ENCODE data around the gene ADGRG3.

The ADGRG3 gene

DNA sequence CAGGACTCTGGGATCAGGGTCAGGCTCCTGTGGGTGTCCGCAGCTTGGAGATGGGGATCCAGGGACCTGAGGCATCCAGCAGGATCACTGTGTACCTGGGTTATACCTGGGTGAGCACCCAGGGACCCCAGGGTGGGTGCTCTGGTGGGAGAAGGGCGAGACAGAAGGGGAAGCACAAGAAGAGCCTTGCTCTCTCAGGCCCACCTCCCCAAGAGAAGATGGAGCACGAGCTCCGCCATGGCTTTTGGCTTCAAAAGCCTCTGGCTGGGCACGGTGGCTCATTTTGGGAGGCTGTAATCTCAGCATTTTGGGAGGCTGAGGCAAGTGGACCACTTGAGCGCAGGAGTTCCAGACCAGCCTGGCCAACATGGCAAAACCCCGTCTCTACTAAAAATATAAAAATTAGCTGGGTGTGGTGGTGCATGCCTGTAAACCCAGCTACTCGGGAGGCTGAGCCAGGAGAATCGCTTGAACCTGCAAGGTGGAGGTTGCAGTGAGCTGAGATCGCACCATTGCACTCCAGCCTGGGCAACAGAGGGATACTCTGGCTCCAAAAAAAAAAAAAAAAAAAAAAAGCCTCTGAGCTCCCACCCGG, 35.4 kb downstream of the ADGRG3 start:
- Histone ChIP-seq H3K9me3 (ENCODE audit: insufficient read depth, low read length) (no peaks in the 10 kb centered on the region), H3K27me3 (ENCODE audit: low read depth, low read length) (peaks cover 12% of the 10 kb centered on the region), H3K4me1 (ENCODE audit: low read length) (no peaks in the 10 kb centered on the region), H3K4me2 (ENCODE audit: low read length) (no peak overlapping the region), H3K4me3 (ENCODE audit: low read length) (no peak overlapping the region), H2AFZ (ENCODE audit: low read depth, low read length) (no peak overlapping the region), H4K20me1 (ENCODE audit: insufficient read depth, low read length) (no peaks in the 10 kb centered on the region), H3K36me3 (replicated peaks; ENCODE audit: low read depth, low read length) (no peaks in the 10 kb centered on the region), H3K9ac (ENCODE audit: low read length) (no peak overlapping the region), H3K27ac (ENCODE audit: low read length) (no peak overlapping the region), H3K79me2 (ENCODE audit: low read length) (no peaks in the 10 kb centered on the region)
- TF ChIP-seq EZH2phosphoT487 (IDR thresholded peaks at IDR 0.05; ENCODE audit: low read depth): no peak
- TF ChIP-seq CTCF (IDR thresholded peaks at IDR 0.05; ENCODE audit: low read depth, low read length): no peak

DNA sequence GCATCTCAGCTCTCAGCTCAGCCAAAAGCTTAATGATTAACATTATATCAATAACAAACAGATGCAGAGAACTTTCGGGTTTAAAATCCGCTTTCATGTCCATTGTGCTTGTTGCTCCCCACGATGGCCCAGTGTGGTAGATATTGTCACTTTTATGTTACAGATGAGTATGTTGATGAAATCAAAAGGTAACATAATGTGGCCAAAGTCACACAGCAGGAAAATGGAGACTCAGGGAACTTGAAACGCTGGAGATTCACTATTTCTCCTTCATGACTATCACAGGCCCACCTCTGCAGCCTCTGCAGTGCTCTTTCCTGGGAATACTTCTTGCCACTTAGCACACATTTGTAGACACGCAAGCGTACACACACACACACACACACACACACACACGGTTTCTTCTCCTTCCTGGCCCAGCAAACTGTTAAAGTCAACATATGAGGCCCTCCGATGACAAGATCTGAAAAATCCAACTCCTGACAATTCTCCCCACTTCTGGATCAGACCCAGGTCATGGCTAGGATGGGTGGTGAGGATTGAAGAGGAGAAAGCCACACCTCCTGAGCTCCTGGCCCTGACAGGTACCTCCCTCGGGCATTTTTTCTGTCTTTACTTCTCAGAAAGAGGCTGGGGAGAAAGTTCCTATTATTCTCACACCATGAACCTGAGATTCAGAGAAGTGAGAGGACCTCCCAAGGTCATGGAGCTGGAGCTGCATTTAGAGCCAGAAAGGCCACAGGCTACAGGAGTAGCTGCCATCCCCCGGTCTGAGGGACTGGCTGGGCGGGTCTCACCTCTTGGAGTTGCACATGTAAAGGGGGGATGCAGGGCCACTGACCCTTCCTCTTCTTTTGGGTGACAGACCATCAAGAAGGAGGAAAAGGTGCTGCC, 36.2 kb downstream of the ADGRG3 start:
- Histone ChIP-seq H3K9ac (ENCODE audit: low read length) (no peak overlapping the region), H3K27ac (ENCODE audit: low read length) (no peak overlapping the region), H3K4me3 (ENCODE audit: low read length) (no peak overlapping the region), H3K27me3 (ENCODE audit: low read depth, low read length) (peaks cover 17% of the 10 kb centered on the region), H3K9me3 (ENCODE audit: insufficient read depth, low read length) (no peaks in the 10 kb centered on the region), H3K36me3 (replicated peaks; ENCODE audit: low read depth, low read length) (no peaks in the 10 kb centered on the region), H2AFZ (ENCODE audit: low read depth, low read length) (no peak overlapping the region), H4K20me1 (ENCODE audit: insufficient read depth, low read length) (no peaks in the 10 kb centered on the region), H3K4me2 (ENCODE audit: low read length) (no peak overlapping the region), H3K4me1 (ENCODE audit: low read length) (no peaks in the 10 kb centered on the region), H3K79me2 (ENCODE audit: low read length) (no peaks in the 10 kb centered on the region)
- TF ChIP-seq CTCF (IDR thresholded peaks at IDR 0.05; ENCODE audit: low read depth, low read length): no peak
- TF ChIP-seq EZH2phosphoT487 (IDR thresholded peaks at IDR 0.05; ENCODE audit: low read depth): no peak

DNA sequence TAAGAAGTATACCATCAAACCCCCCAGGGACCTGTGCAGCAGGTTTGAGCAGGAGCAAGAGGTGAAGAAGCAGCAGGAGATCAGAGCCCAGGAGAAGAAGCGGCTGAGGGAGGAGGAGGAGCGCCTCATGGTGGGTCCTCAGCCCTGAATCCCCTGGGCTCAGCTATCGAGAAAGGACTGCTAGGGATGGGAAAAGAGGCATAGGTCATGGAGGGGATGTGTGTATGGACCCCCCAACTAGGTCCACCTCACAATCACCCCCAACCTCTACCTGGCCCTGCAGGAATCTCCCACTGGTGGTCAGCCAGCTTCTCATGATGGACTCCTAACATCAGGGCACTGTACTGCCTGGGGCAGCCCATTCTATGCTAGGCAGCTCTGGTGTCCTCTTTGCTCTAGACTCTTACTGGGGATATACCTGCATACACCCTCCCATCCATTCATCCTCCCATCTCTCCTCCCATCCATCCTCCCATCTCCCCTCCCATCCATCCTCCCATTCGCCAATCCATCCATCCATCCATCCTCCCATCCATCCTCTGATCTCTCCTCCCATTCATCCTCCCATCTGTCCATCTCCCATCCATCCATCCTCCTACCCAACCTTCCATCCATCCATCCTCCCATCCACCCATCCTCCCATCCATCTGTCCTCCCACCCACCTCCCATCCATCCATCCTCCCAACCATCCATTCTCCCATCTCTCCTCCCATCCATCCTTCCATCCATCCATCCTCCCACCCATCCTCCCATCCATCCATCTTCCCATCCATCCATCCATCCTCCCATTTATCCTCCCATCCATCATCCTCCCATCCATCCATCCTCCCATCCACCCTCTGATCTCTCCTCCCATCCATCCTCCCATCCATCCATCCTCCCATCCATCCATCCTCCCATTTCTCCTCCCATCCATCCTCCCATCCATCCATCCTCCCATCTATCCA, 37.1 kb downstream of the ADGRG3 start:
- no peaks in the 10 kb centered on the region for H3K9me3 ChIP-seq (ENCODE audit: insufficient read depth, low read length)
- H4K20me1 ChIP-seq (ENCODE audit: insufficient read depth, low read length): no peaks in the 10 kb centered on the region
- H3K4me1 ChIP-seq (ENCODE audit: low read length): no peaks in the 10 kb centered on the region
- TF ChIP-seq CTCF (IDR thresholded peaks at IDR 0.05; ENCODE audit: low read depth, low read length) (no peak), EZH2phosphoT487 (IDR thresholded peaks at IDR 0.05; ENCODE audit: low read depth) (no peak)
- no peaks in the 10 kb centered on the region for H3K79me2 ChIP-seq (ENCODE audit: low read length)
- H3K9ac ChIP-seq (ENCODE audit: low read length): no peak overlapping the region
- H3K36me3 ChIP-seq (replicated peaks; ENCODE audit: low read depth, low read length): no peaks in the 10 kb centered on the region
- H3K4me3 ChIP-seq (ENCODE audit: low read length): no peak overlapping the region
- no peak overlapping the region for H3K27ac ChIP-seq (ENCODE audit: low read length)
- H3K4me2 ChIP-seq (ENCODE audit: low read length): no peak overlapping the region
- no peak overlapping the region for H2AFZ ChIP-seq (ENCODE audit: low read depth, low read length)
- H3K27me3 ChIP-seq (ENCODE audit: low read depth, low read length): peaks cover 26% of the 10 kb centered on the region
